Fibroblast of the conjunctiva (primary cell): ENCODE data around the gene UNC119.

Experiments used
- DNase-seq: peaks from one replicate; pipeline ENCODE4 v3.0.0-alpha.2; 2010; ENCODE audit warnings: low read depth

The UNC119 gene

GRCh38 chr17:28573040-28573380 is 20.6 kb upstream of the UNC119 start:
- DNase-seq = no peak

DNA sequence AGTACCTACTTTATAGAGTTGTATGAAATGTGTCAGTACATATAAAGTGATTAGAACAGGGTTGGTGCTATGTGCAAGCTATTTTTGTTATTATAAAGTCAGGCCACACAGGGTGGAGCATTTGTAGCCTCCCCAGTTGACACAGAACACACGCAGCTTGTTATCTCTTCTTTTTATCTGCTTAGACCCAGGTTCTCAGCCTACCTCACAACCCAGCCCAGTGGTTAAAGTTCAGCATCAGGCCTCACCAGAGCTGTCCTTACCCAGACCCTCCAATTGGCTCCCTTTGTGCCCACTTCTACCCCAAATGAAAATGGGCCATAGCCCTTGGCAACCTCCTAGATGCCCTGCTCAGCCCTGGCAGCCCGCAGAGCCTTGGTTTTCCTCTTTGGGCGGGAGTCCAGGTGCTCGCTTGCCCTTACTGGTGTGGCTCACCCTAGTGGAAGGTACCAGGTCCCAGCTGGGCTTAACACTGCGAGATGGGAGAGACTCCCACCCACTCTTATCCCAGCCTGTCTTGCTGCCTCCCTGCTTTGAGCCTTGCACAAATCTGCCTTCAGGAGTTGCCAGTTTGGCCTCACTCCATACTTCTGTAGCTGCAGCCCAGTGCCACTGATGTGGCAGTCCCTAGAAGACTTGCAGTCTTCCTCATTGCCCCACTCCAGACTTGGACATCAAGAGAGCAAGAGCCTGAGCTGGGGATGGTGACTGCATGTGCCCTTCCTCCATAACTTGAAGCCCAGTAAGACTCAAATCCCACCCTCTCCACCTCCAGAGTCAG is 20.0 kb upstream of the UNC119 start:
- no peak for DNase-seq

DNA sequence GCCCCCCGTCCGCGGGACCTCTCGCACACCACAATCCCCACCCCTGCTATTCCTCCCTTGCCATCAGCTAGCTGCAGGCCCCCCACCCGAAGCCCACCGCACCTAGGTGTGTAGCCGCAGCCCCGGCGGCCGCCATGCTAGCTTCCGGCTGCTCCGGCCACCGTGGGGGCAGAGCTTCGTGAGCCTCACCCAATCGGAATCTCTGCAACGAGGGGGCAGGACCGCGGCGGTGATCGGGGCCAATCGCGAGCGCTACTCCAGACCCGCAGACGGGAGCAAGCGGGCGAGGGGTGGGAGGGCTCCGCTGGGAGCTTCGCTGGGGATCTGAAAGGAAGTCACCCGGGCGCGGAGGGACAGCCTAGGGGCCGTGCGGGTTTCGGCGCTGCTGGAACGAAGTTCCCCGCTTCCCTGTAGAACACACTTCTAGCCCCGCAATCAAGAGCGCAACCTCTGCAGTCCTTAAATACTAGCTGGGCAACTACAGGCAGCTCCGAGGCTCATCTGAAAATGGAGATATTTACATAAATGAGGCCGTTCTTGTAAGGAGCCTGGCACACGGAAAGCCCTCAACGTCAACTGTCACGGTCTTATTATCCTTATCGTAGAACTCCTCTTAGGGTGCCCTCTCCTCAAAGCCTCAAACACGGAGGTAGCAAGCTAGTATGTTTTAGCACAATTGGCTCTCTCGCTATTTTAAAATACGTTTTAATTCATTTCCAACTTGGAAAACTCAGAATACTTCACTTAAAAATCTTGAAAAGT is 19.1 kb upstream of the UNC119 start, which contains the start of gene PIGS:
Gene PIGS, minus strand, starts transcription at position 164 of the 762 bp plus-strand sequence. Its CDS starts 28 bp downstream, at position 136.
- peak; percentile 80 for DNase-seq

DNA sequence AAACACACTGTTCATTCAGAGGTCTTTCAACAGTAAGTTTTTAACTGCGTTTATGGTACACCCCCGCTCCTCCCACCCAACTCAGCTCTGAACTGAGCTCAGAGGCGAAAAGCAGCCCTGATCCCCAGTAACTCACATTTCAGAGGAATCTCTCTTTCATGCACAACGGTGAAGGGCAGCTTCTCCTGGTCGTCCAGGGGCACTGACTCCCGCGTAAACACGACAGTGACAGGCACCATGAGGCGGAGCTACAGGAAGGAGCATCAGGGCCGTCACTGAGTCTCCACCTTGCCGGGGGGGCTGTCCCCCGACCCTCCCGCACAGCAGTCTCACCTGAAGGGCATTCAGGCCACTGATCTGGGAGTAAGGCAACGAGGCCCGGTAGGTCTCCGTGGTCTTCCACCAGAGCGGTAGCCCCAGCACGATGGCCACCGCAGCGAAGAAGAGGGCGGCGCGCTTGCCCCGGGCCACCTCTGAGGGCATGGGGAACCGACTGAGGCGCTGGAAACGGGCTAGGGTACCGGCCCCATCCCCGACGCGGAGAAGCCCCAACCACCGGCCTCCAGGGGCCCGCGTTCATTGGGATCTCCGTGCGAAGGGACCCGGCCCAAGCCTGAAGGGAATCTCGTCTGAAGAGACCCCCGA is 18.4 kb upstream of the UNC119 start:
- DNase-seq = no peak

DNA sequence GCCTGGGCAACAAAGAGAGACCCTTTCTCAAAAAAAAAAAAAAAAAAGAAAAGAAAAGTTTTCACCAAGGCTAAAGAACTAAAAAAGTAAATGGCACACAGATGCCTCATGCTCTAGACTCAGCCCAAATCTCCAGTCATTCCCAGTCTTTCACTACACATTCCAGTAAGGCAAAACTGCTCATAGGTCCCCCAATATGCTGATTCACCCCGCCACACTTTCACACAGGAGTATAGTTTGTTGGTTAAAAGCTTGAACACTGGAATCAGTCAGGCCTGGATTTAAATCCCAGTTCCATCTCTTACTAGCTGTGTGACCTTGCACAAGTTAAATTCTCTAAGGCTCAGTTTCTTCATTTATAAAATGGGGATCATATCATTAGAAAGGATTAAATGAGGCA is 17.0 kb upstream of the UNC119 start:
- no peak for DNase-seq

DNA sequence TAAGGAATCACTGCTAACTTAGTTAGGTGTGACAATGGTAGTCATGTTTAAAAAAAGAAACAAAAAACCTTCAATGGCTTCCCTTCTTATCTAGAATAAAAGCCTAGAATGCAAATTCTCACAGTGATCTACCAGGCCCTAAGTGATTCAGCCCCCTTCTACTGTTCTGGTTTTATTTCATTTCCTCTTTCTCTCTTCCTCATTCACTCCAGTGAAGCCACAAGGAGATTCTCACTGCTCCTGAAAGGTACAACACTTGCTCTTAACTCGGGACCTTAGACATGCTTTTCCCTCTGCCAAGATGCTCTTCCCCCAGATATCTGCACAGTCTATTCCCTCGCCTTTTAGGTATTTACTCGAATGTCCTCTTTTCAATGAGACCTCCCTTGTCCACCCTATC is 15.2 kb upstream of the UNC119 start:
- no peak for DNase-seq

- DNase-seq = no peak
Measured at GRCh38 chr17:28563475-28563874, 11.1 kb upstream of the UNC119 start.

GRCh38 chr17:28555022-28555421 is 2.6 kb upstream of the UNC119 start:
- DNase-seq = no peak

- no peak for DNase-seq
Measured at GRCh38 chr17:28554565-28554964, 2.1 kb upstream of the UNC119 start.

DNA sequence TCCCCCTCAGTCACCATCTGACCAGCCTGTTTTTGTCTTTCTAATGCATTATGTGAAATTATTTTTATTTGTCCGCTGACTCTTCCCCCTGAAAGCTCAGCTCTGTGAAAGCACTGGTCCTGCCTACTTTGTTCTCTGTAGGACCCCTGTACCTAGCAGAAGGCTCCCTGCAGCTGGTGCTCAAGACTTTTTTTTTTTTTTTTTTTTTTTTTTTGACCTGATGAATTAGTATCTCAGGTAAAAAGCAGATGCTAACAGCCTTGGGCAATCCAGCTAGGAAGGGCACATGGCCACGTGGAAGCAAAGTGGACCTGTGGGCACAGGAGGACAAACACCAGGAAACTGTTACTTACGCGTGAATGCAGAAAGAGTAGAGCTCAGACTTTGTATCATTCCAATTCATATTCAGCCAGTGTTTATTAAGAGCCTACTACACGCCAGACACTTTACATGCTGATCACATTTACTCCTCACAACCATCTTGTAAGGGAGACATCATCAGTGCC is 629 bp upstream of the UNC119 start:
- no peak for DNase-seq

- no peak for DNase-seq
Measured at GRCh38 chr17:28551421-28552175, 826 bp downstream of the UNC119 start.

- no peak for DNase-seq
Measured at GRCh38 chr17:28550858-28551257, 1.6 kb downstream of the UNC119 start.

DNA sequence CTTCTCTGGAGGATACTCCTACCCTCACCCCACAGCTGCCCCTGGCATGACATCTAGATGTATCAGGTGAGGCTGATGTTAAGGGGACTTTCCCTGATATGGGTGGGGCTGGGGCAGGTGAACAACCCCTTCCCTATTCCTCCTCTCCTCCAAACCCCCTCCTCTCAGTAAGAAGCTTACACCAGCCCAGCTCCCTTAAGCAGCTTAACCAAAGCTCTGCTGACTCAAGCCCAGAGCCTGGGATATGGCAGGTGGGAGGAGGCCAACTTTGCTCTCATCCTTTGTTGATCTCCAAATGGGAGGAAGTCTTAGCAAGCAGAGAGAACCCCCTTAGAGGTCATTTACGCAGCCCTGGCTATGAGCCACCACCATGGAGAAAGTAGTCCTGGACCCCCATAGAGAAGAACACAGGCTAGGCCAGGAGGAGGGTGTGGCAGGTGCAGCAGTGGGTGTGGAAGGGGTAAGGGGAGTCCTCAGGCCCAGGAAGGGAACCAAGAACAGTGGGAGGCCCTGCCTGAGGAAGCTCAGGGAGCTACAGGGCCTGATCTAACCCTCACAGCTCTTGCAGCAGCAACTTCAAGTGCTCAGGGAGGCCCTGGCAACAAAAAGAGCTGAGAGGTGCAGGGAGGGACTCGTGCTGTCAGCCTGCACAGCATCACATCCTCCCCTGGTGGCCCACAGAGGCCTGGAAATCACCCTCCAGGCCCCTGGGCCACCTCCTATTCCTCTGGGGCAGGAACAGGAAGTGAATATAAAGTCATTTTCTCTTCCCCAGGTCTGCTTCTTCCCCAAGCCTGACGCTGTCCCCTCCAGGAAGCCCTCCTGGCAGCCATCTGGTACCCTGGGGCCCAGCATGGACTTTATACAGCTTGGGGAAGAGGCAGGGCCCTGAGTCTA is 2.9 kb downstream of the UNC119 start:
- no peak for DNase-seq

DNA sequence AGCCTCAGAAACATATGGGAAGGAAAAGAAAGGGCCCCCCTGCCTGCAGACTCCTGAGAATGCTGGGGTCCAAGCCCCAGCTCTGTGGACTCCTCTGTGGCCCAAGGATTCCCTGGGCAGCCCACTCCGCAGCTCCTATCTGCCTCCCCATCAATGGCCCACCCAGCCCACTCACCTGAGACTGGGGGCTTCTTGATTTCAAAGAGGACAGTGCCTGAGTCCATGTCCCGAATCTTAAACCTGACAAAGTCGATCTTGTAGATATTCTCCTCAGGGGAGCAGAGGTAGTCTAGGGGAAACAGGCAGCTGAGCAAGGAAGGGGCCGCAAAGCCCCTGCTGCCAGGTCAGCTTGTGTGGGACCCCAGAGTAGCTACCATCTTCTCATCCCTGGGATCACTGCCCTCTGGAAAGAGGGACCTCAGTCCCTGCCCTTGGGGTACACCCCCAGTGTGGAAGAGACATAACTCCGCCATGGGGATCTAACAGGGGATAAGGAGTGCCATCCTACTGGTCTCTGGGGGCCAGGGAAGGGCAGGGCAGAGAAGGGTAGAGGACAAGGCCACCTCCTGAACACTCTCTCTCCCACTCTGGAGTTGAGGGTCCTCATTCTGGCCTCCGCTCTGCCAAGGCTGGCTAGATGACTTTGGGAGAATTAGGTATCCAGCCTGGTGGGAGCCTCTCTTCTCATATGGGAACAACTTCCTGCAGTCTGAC is 3.9 kb downstream of the UNC119 start:
- DNase-seq = no peak

DNA sequence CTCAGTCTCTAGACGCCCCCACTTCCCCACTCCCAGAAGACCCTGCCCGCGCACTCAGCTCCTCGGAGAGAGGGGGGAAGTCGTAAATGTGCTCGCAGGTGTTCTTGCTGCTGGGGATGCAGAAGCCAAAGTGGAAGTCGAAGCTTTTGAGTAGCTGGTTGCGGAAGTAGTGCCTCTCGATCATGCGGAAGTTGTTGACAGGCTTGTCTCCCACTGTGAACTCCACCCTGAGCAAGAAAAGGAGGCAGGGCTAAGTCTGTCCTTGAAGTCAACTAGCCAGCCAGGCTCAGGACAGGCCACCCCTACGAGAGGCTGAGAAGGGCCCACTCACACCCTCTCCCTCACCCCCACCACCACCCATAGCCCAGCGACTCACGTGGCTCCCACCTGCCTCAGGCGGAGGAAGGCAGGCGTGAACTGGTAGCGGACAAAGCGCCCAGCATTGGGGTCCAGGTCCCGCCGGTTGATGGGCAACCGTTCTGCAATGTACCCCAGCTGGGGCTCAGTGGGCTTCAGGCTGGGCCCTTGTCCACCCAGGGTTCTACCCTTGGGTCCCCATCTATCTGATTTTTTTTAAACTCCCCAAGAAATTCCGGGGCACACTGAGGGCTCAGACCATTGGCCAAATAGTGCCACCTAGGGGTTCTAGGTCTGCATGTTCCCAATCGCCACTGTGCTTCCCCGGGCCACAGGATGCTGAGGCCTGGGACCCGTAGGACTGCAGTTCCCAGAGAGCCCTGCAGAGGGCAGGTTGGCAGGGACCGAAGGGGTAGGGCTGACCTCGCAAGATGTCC is 4.6 kb downstream of the UNC119 start:
- peak; percentile 48 for DNase-seq

DNA sequence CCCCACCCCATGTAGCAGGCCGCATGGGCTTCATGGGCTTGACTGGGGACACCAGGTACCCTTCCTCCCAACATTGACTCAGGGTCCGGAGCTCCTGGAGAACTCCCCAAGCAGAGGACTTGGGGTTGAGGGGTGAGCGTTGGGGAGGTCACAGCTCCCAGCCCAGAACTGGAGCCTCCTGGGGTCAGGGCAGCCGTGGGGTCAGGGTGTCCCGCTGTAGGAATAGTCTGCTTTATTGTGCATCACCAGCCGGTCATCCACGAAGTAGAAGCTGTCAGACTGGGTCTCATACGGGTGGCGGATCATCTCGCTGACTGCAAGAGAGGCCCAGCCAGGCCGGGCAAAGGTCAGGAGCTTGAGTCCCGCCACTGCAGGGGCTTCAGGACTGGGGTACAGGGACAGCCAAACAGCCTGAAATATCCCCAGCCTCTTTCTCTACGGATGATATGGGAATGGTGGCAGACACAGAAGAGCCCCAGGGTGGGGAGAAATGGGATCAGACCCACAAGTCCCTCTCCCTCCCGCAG is 5.3 kb downstream of the UNC119 start:
- no peak for DNase-seq

DNA sequence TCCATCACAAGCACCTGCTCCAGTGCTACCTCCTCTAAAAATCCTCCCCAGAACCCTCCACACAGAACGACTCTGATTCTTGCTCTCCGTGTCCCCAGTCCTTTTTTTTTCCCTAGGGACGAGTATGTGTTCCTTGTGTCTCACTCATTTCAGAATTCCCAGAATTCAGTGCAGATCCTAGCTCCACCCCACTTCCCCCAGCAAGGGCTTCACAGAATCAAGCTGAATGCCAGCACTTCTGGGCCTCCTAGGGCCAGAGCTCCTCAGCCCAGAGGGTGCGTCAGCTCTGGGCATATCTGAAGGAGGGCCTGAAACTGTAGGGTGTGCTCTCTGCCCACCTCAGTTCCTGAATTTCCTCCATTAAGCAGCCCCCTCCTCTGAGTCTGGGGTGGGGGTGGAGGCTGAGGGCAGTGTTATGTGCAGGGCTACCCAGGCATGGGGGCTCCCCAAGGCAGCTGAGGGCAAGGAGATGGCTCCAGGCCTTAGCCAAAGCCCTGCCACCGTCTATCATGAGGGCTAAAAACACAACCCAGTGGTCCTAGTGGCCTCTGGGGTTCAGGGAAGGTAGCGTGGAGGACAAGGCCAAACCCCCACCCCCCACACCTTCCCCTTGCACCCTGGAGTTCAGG is 6.5 kb downstream of the UNC119 start:
- DNase-seq = no peak

- DNase-seq = no peak
Measured at GRCh38 chr17:28545141-28545503, 7.3 kb downstream of the UNC119 start.
